ENCODE data around the gene PMPCB. TPM values are rescaled to one million over a fixed set of nuclear protein-coding genes. Genes with fewer than 3 reads are reported as not detected.

PMPCB gene
- total RNA-seq, 1 donor from 2014 or later: 35.5 TPM

GRCh38 chr7:103349805-103350204, 52.6 kb downstream of the PMPCB start:
- Histone ChIP-seq H3K27ac (no peak overlapping the region), H3K4me3 (peak overlapping the region in 1 of 2 donors; percentile 31), H3K27me3 (no peaks in the 10 kb centered on the region), H3K9me3 (no peaks in the 10 kb centered on the region), H3K4me1 (peaks cover 7 to 21% of the 10 kb centered on the region in 2 donors), H3K36me3 (peaks cover 13 to 19% of the 10 kb centered on the region in 2 donors)
- DNase-seq (ENCODE audit: low spot score in 2 of 2): no peak
- TF ChIP-seq CTCF (IDR thresholded peaks at IDR 0.05): no peak
- intact Hi-C loops (cut with DNase I): no loop called here

Other genes with a start within 250 kb of the PMPCB start
- gene FBXL13, start 222.6 kb upstream of the PMPCB start, total RNA-seq: 0.75 TPM
- 66.4 TPM for gene ARMC10, start 222.3 kb upstream of the PMPCB start, total RNA-seq
- gene NAPEPLD, start 148.3 kb upstream of the PMPCB start, total RNA-seq: 19.4 TPM
- gene DNAJC2, start 47.3 kb downstream of the PMPCB start, total RNA-seq: 7.6 TPM
- 45.8 TPM for gene PSMC2, start 50.2 kb downstream of the PMPCB start, total RNA-seq
- not detected for gene SLC26A5, start 148.8 kb downstream of the PMPCB start, total RNA-seq